ENCODE data around the gene SCARF2. TPM values are rescaled to one million over a fixed set of nuclear protein-coding genes. Genes with fewer than 3 reads are reported as not detected.

The SCARF2 gene
- total RNA-seq, 2 donors from 2014 or later = 49.4 to 108 TPM

GRCh38 chr22:20389288-20389687 lies 48.3 kb downstream of the SCARF2 start:
- ATAC-seq (ENCODE audit: insufficient number of reproducible peaks, low FRiP score, low read depth) = no peak
- H3K4me3 ChIP-seq = no peak overlapping the region
- H3K27me3 ChIP-seq (replicated peaks; ENCODE audit: insufficient read depth) = no peaks in the 10 kb centered on the region
- H3K4me1 ChIP-seq (ENCODE audit: control insufficient read depth in 1 of 2, low read depth in 2 of 2) = peaks cover 4 to 7% of the 10 kb centered on the region in 2 donors
- no peak for DNase-seq (ENCODE audit: low spot score)
- H3K27ac ChIP-seq = no peak overlapping the region
- no peaks in the 10 kb centered on the region for H3K9me3 ChIP-seq
- H3K36me3 ChIP-seq = no peaks in the 10 kb centered on the region
- TF ChIP-seq CTCF (IDR thresholded peaks at IDR 0.05) = no peak

- peaks cover 0 to 2% of the 10 kb centered on the region in 2 donors for H3K4me1 ChIP-seq (ENCODE audit: control insufficient read depth in 1 of 2, low read depth in 2 of 2)
- H3K4me3 ChIP-seq = no peak overlapping the region
- no peaks in the 10 kb centered on the region for H3K27me3 ChIP-seq (replicated peaks; ENCODE audit: insufficient read depth)
- no peaks in the 10 kb centered on the region for H3K9me3 ChIP-seq
- H3K27ac ChIP-seq = no peak overlapping the region
- H3K36me3 ChIP-seq = no peaks in the 10 kb centered on the region
- no peak for ATAC-seq (ENCODE audit: insufficient number of reproducible peaks, low FRiP score, low read depth)
- TF ChIP-seq CTCF (IDR thresholded peaks at IDR 0.05) = no peak
- no peak for DNase-seq (ENCODE audit: low spot score)
Observed at GRCh38 chr22:20388200-20388599, 49.4 kb downstream of the SCARF2 start.

- no peak for ATAC-seq (ENCODE audit: insufficient number of reproducible peaks, low FRiP score, low read depth)
- no peak overlapping the region for H3K27ac ChIP-seq
- no peaks in the 10 kb centered on the region for H3K36me3 ChIP-seq
- DNase-seq (ENCODE audit: low spot score) = no peak
- no peak overlapping the region for H3K4me3 ChIP-seq
- H3K27me3 ChIP-seq (replicated peaks; ENCODE audit: insufficient read depth) = no peaks in the 10 kb centered on the region
- no peaks in the 10 kb centered on the region for H3K9me3 ChIP-seq
- no peaks in the 10 kb centered on the region for H3K4me1 ChIP-seq (ENCODE audit: control insufficient read depth in 1 of 2, low read depth in 2 of 2)
- TF ChIP-seq CTCF (IDR thresholded peaks at IDR 0.05) = no peak
Observed at GRCh38 chr22:20386972-20387371, 50.7 kb downstream of the SCARF2 start.

- no peaks in the 10 kb centered on the region for H3K9me3 ChIP-seq
- ATAC-seq (ENCODE audit: insufficient number of reproducible peaks, low FRiP score, low read depth) (no peak), DNase-seq (ENCODE audit: low spot score) (no peak)
- no peaks in the 10 kb centered on the region for H3K4me1 ChIP-seq (ENCODE audit: control insufficient read depth in 1 of 2, low read depth in 2 of 2)
- H3K27me3 ChIP-seq (replicated peaks; ENCODE audit: insufficient read depth) = no peaks in the 10 kb centered on the region
- no peaks in the 10 kb centered on the region for H3K36me3 ChIP-seq
- H3K27ac ChIP-seq = no peak overlapping the region
- no peak overlapping the region for H3K4me3 ChIP-seq
- no peak for TF ChIP-seq CTCF (IDR thresholded peaks at IDR 0.05)
Observed at GRCh38 chr22:20386336-20386735, 51.3 kb downstream of the SCARF2 start.

GRCh38 chr22:20384865-20385264 lies 52.8 kb downstream of the SCARF2 start:
- DNase-seq (ENCODE audit: low spot score) (no peak), ATAC-seq (ENCODE audit: insufficient number of reproducible peaks, low FRiP score, low read depth) (no peak)
- no peak for TF ChIP-seq CTCF (IDR thresholded peaks at IDR 0.05)
- H3K4me1 ChIP-seq (ENCODE audit: control insufficient read depth in 1 of 2, low read depth in 2 of 2) = no peaks in the 10 kb centered on the region
- H3K27me3 ChIP-seq (replicated peaks; ENCODE audit: insufficient read depth) = no peaks in the 10 kb centered on the region
- H3K4me3 ChIP-seq = no peak overlapping the region
- H3K27ac ChIP-seq = no peak overlapping the region
- no peaks in the 10 kb centered on the region for H3K9me3 ChIP-seq
- H3K36me3 ChIP-seq = no peaks in the 10 kb centered on the region

Measured in thoracic aorta (tissue), 2 donors.